ENCODE measurements around the gene GC. TPM values are rescaled to one million over a fixed set of nuclear protein-coding genes. Genes with fewer than 3 reads are reported as not detected.

GC gene
- not detected in 2 replicates for total RNA-seq (2014; rRNA removed; shearing (Covaris generic); ENCODE audit: low replicate concordance)

- no peak within 1 kb of the TSS for H3K4me3 ChIP-seq (ENCODE audit: low read length)
- no peaks in the 10 kb centered on the region for H3K79me2 ChIP-seq (ENCODE audit: low read length)
- H3K36me3 ChIP-seq (ENCODE audit: insufficient read depth, low read length), result no peaks in the 10 kb centered on the region
- H3K27me3 ChIP-seq (ENCODE audit: low read length), result no peaks in the 10 kb centered on the region
- no peaks in the 10 kb centered on the region for H4K20me1 ChIP-seq (ENCODE audit: insufficient read depth, low read depth, low read length)
- no peaks in the 10 kb centered on the region for H3K9me3 ChIP-seq (ENCODE audit: low read length)
- DNase-seq, result no peak
- no peaks in the 10 kb centered on the region for H3K9me2 ChIP-seq (replicated peaks; ENCODE audit: insufficient read depth, low read length)
- no peak within 1 kb of the TSS for H2AFZ ChIP-seq (ENCODE audit: low read length)
- no peak within 1 kb of the TSS for H3K4me2 ChIP-seq (ENCODE audit: low read depth, low read length, poor library complexity, severe bottlenecking)
- no peak within 1 kb of the TSS for H3K27ac ChIP-seq (ENCODE audit: low read length)
- no peaks in the 10 kb centered on the region for H3K4me1 ChIP-seq (ENCODE audit: low read length)
- no peak within 1 kb of the TSS for H3K9ac ChIP-seq (ENCODE audit: low read length)
Measured at GRCh38 chr4:71783972-71784371, at the start of gene GC. Gene GC, minus strand, starts transcription at chr4:71784079. Its CDS starts 61 bp downstream, at chr4:71784018.

- H3K4me3 ChIP-seq (ENCODE audit: low read length), result no peak overlapping the region
- no peaks in the 10 kb centered on the region for H3K27me3 ChIP-seq (ENCODE audit: low read length)
- no peak for DNase-seq
- H3K9me2 ChIP-seq (replicated peaks; ENCODE audit: insufficient read depth, low read length), result no peaks in the 10 kb centered on the region
- H3K4me1 ChIP-seq (ENCODE audit: low read length), result no peaks in the 10 kb centered on the region
- no peak overlapping the region for H3K4me2 ChIP-seq (ENCODE audit: low read depth, low read length, poor library complexity, severe bottlenecking)
- H3K27ac ChIP-seq (ENCODE audit: low read length), result no peak overlapping the region
- no peak overlapping the region for H3K9ac ChIP-seq (ENCODE audit: low read length)
- no peaks in the 10 kb centered on the region for H3K79me2 ChIP-seq (ENCODE audit: low read length)
- H4K20me1 ChIP-seq (ENCODE audit: insufficient read depth, low read depth, low read length), result no peaks in the 10 kb centered on the region
- H3K36me3 ChIP-seq (ENCODE audit: insufficient read depth, low read length), result no peaks in the 10 kb centered on the region
- no peak overlapping the region for H2AFZ ChIP-seq (ENCODE audit: low read length)
- no peaks in the 10 kb centered on the region for H3K9me3 ChIP-seq (ENCODE audit: low read length)
Measured at GRCh38 chr4:71833232-71833900, 49.5 kb upstream of the GC start.

GRCh38 chr4:71832049-71832448, 48.2 kb upstream of the GC start:
- Histone ChIP-seq H3K4me3 (ENCODE audit: low read length) (no peak overlapping the region), H3K9ac (ENCODE audit: low read length) (no peak overlapping the region), H3K4me2 (ENCODE audit: low read depth, low read length, poor library complexity, severe bottlenecking) (no peak overlapping the region), H3K27ac (ENCODE audit: low read length) (no peak overlapping the region), H2AFZ (ENCODE audit: low read length) (no peak overlapping the region), H3K4me1 (ENCODE audit: low read length) (no peaks in the 10 kb centered on the region), H3K79me2 (ENCODE audit: low read length) (no peaks in the 10 kb centered on the region), H3K9me2 (replicated peaks; ENCODE audit: insufficient read depth, low read length) (no peaks in the 10 kb centered on the region), H3K36me3 (ENCODE audit: insufficient read depth, low read length) (no peaks in the 10 kb centered on the region), H3K27me3 (ENCODE audit: low read length) (no peaks in the 10 kb centered on the region), H4K20me1 (ENCODE audit: insufficient read depth, low read depth, low read length) (no peaks in the 10 kb centered on the region), H3K9me3 (ENCODE audit: low read length) (no peaks in the 10 kb centered on the region)
- no peak for DNase-seq

- no peak overlapping the region for H2AFZ ChIP-seq (ENCODE audit: low read length)
Measured at GRCh38 chr4:71830497-71831190, 46.8 kb upstream of the GC start.

GRCh38 chr4:71828470-71828869, 44.6 kb upstream of the GC start:
- Histone ChIP-seq H3K9ac (ENCODE audit: low read length) (no peak overlapping the region), H3K27ac (ENCODE audit: low read length) (no peak overlapping the region), H3K9me2 (replicated peaks; ENCODE audit: insufficient read depth, low read length) (no peaks in the 10 kb centered on the region), H3K9me3 (ENCODE audit: low read length) (no peaks in the 10 kb centered on the region), H3K79me2 (ENCODE audit: low read length) (no peaks in the 10 kb centered on the region), H3K4me3 (ENCODE audit: low read length) (no peak overlapping the region), H3K4me2 (ENCODE audit: low read depth, low read length, poor library complexity, severe bottlenecking) (no peak overlapping the region), H3K27me3 (ENCODE audit: low read length) (no peaks in the 10 kb centered on the region), H3K36me3 (ENCODE audit: insufficient read depth, low read length) (no peaks in the 10 kb centered on the region), H2AFZ (ENCODE audit: low read length) (no peak overlapping the region), H4K20me1 (ENCODE audit: insufficient read depth, low read depth, low read length) (no peaks in the 10 kb centered on the region), H3K4me1 (ENCODE audit: low read length) (no peaks in the 10 kb centered on the region)
- no peak for DNase-seq

More at GRCh38 chr4:71830497-71831190, 46.8 kb upstream of the GC start:
- H3K9me3 ChIP-seq (ENCODE audit: low read length), result no peaks in the 10 kb centered on the region
- H3K27ac ChIP-seq (ENCODE audit: low read length), result no peak overlapping the region
- H3K4me3 ChIP-seq (ENCODE audit: low read length), result no peak overlapping the region
- no peak overlapping the region for H3K9ac ChIP-seq (ENCODE audit: low read length)
- no peak for DNase-seq
- no peaks in the 10 kb centered on the region for H3K79me2 ChIP-seq (ENCODE audit: low read length)
- H3K27me3 ChIP-seq (ENCODE audit: low read length), result no peaks in the 10 kb centered on the region
- H3K36me3 ChIP-seq (ENCODE audit: insufficient read depth, low read length), result no peaks in the 10 kb centered on the region
- H3K4me1 ChIP-seq (ENCODE audit: low read length), result no peaks in the 10 kb centered on the region
- H4K20me1 ChIP-seq (ENCODE audit: insufficient read depth, low read depth, low read length), result no peaks in the 10 kb centered on the region
- no peak overlapping the region for H3K4me2 ChIP-seq (ENCODE audit: low read depth, low read length, poor library complexity, severe bottlenecking)
- H3K9me2 ChIP-seq (replicated peaks; ENCODE audit: insufficient read depth, low read length), result no peaks in the 10 kb centered on the region

- no peak overlapping the region for H3K4me2 ChIP-seq (ENCODE audit: low read depth, low read length, poor library complexity, severe bottlenecking)
- no peaks in the 10 kb centered on the region for H3K27me3 ChIP-seq (ENCODE audit: low read length)
- no peaks in the 10 kb centered on the region for H3K9me2 ChIP-seq (replicated peaks; ENCODE audit: insufficient read depth, low read length)
- no peak overlapping the region for H3K4me3 ChIP-seq (ENCODE audit: low read length)
- H3K27ac ChIP-seq (ENCODE audit: low read length), result no peak overlapping the region
- H3K79me2 ChIP-seq (ENCODE audit: low read length), result no peaks in the 10 kb centered on the region
- no peaks in the 10 kb centered on the region for H4K20me1 ChIP-seq (ENCODE audit: insufficient read depth, low read depth, low read length)
- H2AFZ ChIP-seq (ENCODE audit: low read length), result no peak overlapping the region
- H3K9ac ChIP-seq (ENCODE audit: low read length), result no peak overlapping the region
- H3K4me1 ChIP-seq (ENCODE audit: low read length), result no peaks in the 10 kb centered on the region
- DNase-seq, result no peak
- no peaks in the 10 kb centered on the region for H3K36me3 ChIP-seq (ENCODE audit: insufficient read depth, low read length)
- no peaks in the 10 kb centered on the region for H3K9me3 ChIP-seq (ENCODE audit: low read length)
Measured at GRCh38 chr4:71827826-71828225, 43.9 kb upstream of the GC start.

- H3K9me2 ChIP-seq (replicated peaks; ENCODE audit: insufficient read depth, low read length), result no peaks in the 10 kb centered on the region
- H3K27me3 ChIP-seq (ENCODE audit: low read length), result no peaks in the 10 kb centered on the region
- H3K9me3 ChIP-seq (ENCODE audit: low read length), result no peaks in the 10 kb centered on the region
- no peak overlapping the region for H3K27ac ChIP-seq (ENCODE audit: low read length)
- H4K20me1 ChIP-seq (ENCODE audit: insufficient read depth, low read depth, low read length), result no peaks in the 10 kb centered on the region
- H3K79me2 ChIP-seq (ENCODE audit: low read length), result no peaks in the 10 kb centered on the region
- H3K4me1 ChIP-seq (ENCODE audit: low read length), result no peaks in the 10 kb centered on the region
- no peaks in the 10 kb centered on the region for H3K36me3 ChIP-seq (ENCODE audit: insufficient read depth, low read length)
- DNase-seq, result no peak
- H3K9ac ChIP-seq (ENCODE audit: low read length), result no peak overlapping the region
- H3K4me2 ChIP-seq (ENCODE audit: low read depth, low read length, poor library complexity, severe bottlenecking), result no peak overlapping the region
- H2AFZ ChIP-seq (ENCODE audit: low read length), result no peak overlapping the region
- H3K4me3 ChIP-seq (ENCODE audit: low read length), result no peak overlapping the region
Measured at GRCh38 chr4:71816676-71817303, 32.9 kb upstream of the GC start.

- Histone ChIP-seq H3K27ac (ENCODE audit: low read length) (no peak overlapping the region), H2AFZ (ENCODE audit: low read length) (no peak overlapping the region), H3K27me3 (ENCODE audit: low read length) (no peaks in the 10 kb centered on the region), H3K9ac (ENCODE audit: low read length) (no peak overlapping the region), H3K4me3 (ENCODE audit: low read length) (no peak overlapping the region), H4K20me1 (ENCODE audit: insufficient read depth, low read depth, low read length) (no peaks in the 10 kb centered on the region), H3K4me1 (ENCODE audit: low read length) (no peaks in the 10 kb centered on the region), H3K79me2 (ENCODE audit: low read length) (no peaks in the 10 kb centered on the region), H3K9me2 (replicated peaks; ENCODE audit: insufficient read depth, low read length) (no peaks in the 10 kb centered on the region), H3K4me2 (ENCODE audit: low read depth, low read length, poor library complexity, severe bottlenecking) (no peak overlapping the region), H3K36me3 (ENCODE audit: insufficient read depth, low read length) (no peaks in the 10 kb centered on the region), H3K9me3 (ENCODE audit: low read length) (no peaks in the 10 kb centered on the region)
- DNase-seq, result no peak
Measured at GRCh38 chr4:71814433-71814832, 30.6 kb upstream of the GC start.
